Caco-2 (cell line): Measurements from ENCODE around the gene ITGB2. TPM values are rescaled to one million over a fixed set of nuclear protein-coding genes. Genes with fewer than 3 reads are reported as not detected.

ENCODE experiments used
- BruUV-seq: library from RNA; stranded (reverse); fragments of 400-500 nt; replicated peaks from 2 replicates; lab custom pipeline; 2021; lab: Mats Ljungman, UMichigan
- CTCF ChIA-PET: fragments of 300-600 bp; sonication (Branson Sonifier 250); formaldehyde crosslinking; loops from one replicate; lab custom pipeline; 2022; ENCODE audit warnings: antibody characterized with exemption; lab: Charles Lee
- POLR2A ChIA-PET: fragments of 300-600 bp; sonication (Branson Sonifier 250); formaldehyde crosslinking; loops from one replicate; lab custom pipeline; 2022; ENCODE audit warnings: antibody characterized with exemption; lab: Charles Lee
- DNase-seq, 2 experiments: peaks; one replicate each; pipeline versions ENCODE4 v3.0.0 to v3.0.0-alpha.2; 2020 to 2022
- H3K27me3 ChIP-seq: replicated peaks from 2 replicates; pipeline ENCODE4 v1.6.0; 2011; ENCODE audit warnings: low read length; ENCODE audit not compliant: control insufficient read depth, insufficient read depth
- H3K36me3 ChIP-seq: 2 replicates; pipeline ENCODE4 v1.5.1; 2011; ENCODE audit warnings: low read length; ENCODE audit not compliant: control insufficient read depth, insufficient read depth
- H3K4me1 ChIP-seq: fragments of 250-450 bp; sonication (Bioruptor Pico); 2 replicates; pipeline ENCODE4 v1.5.1; 2020; ENCODE audit warnings: mild to moderate bottlenecking
- H3K4me3 ChIP-seq: 2 replicates; pipeline ENCODE4 v1.5.1; 2011; ENCODE audit warnings: low read depth, mild to moderate bottlenecking, control low read depth, low read length
- H3K9me3 ChIP-seq: fragments of 250-450 bp; sonication (Bioruptor Pico); 2 replicates; pipeline ENCODE4 v1.5.1; 2020; ENCODE audit warnings: mild to moderate bottlenecking, moderate library complexity
- H3K27ac Mint-ChIP-seq: one replicate; pipeline ENCODE4 v1.8.0; 2022; ENCODE audit warnings: mixed read lengths; ENCODE audit not compliant: unreplicated experiment
- H3K27me3 Mint-ChIP-seq: one replicate; pipeline ENCODE4 v1.8.0; 2022; ENCODE audit warnings: mixed read lengths; ENCODE audit not compliant: insufficient read depth, unreplicated experiment
- H3K36me3 Mint-ChIP-seq: one replicate; pipeline ENCODE4 v1.8.0; 2022; ENCODE audit warnings: mild to moderate bottlenecking, mixed read lengths; ENCODE audit not compliant: insufficient read depth, unreplicated experiment
- H3K4me1 Mint-ChIP-seq: one replicate; pipeline ENCODE4 v1.8.0; 2022; ENCODE audit warnings: low read depth, mixed read lengths; ENCODE audit not compliant: unreplicated experiment
- H3K4me3 Mint-ChIP-seq: one replicate; pipeline ENCODE4 v1.8.0; 2022; ENCODE audit warnings: mild to moderate bottlenecking, moderate library complexity, mixed read lengths; ENCODE audit not compliant: unreplicated experiment
- H3K9me3 Mint-ChIP-seq: one replicate; pipeline ENCODE4 v1.8.0; 2022; ENCODE audit warnings: mixed read lengths; ENCODE audit not compliant: unreplicated experiment
- CTCF ChIP-seq, 2 experiments: fragments of 200-600 bp in 1 of 2; IDR thresholded peaks; 1 replicate in 1 of 2; 2 replicates in 1 of 2; pipeline versions ENCODE4 v1.5.1 to v1.8.0; 2011 to 2022; ENCODE audit warnings: antibody characterized with exemption in 1 of 2, control low read depth in 1 of 2, inconsistent platforms in 1 of 2, low read depth in 1 of 2, low read length in 1 of 2, mild to moderate bottlenecking in 1 of 2, moderate library complexity in 1 of 2; ENCODE audit not compliant: insufficient read depth in 1 of 2, severe bottlenecking in 1 of 2, unreplicated experiment in 1 of 2
- intact Hi-C: fragments of 100-400 bp; cut with micrococcal nuclease; formaldehyde crosslinking; loops from one replicate; pipeline ENCODE4 v1.10.0; 2022; ENCODE audit not compliant: unreplicated experiment
- total RNA-seq: library from RNA; stranded (reverse); gene quantifications from 2 replicates; pipeline ENCODE4 v1.2.3, GENCODE V29; 2022

The ITGB2 gene
- total RNA-seq, 1 experiment from 2014 or later, result 0.48 TPM

DNA sequence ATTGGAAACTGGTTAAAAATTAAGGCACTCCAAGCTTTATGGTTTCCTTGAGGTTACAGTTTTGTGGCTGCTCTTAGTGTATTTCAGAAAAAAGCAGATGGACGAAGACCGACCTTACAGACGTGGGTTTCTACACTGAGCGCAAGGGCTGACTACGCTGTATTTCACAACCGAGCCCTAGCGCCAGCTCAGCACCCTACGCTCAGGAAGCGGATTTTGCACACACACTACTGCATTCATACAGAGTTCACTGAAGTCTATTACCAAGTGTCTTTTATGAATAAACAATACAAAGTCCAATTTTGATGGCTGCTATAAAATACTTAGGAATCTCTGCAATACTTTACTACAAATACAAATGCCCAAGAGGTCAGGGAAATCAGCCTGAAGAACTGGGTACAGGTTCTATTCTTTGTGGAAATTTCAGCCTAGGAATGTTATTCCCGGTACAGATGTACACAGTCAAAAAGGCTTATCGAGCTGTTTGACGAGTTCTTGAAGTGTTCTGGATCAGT lies 71.0 kb downstream of the ITGB2 start:
- intact Hi-C loops, result loop anchor here (1.0 kb wide), 1 partner anchor 21 kb away; no protein-coding TSS in a partner anchor
- H3K4me3 Mint-ChIP-seq, result no peak overlapping the region
- H3K27me3 ChIP-seq, result no peaks in the 10 kb centered on the region
- TSS peak; percentile 59 for BruUV-seq
- no peak overlapping the region for H3K4me3 ChIP-seq
- H3K36me3 Mint-ChIP-seq, result peaks cover 92% of the 10 kb centered on the region
- ChIA-PET CTCF (no interaction called here), POLR2A (no interaction called here)
- H3K9me3 ChIP-seq, result no peaks in the 10 kb centered on the region
- no peaks in the 10 kb centered on the region for H3K27me3 Mint-ChIP-seq
- H3K9me3 Mint-ChIP-seq, result no peaks in the 10 kb centered on the region
- peak; percentile 55 to 79 for DNase-seq
- peaks cover 37% of the 10 kb centered on the region for H3K4me1 ChIP-seq
- H3K36me3 ChIP-seq, result no peaks in the 10 kb centered on the region; the same call in 1 of the 2 replicates
- peaks cover 1% of the 10 kb centered on the region for H3K4me1 Mint-ChIP-seq
- TF ChIP-seq CTCF (IDR thresholded peaks at IDR 0.05; ENCODE audit: insufficient read depth in 1 of 2, low read depth in 1 of 2, low read length in 1 of 2, severe bottlenecking in 1 of 2, unreplicated experiment in 1 of 2), result no peak
- no peak overlapping the region for H3K27ac Mint-ChIP-seq

- peaks cover 6% of the 10 kb centered on the region for H3K4me1 Mint-ChIP-seq
- Histone ChIP-seq H3K27me3 (no peaks in the 10 kb centered on the region), H3K4me1 (peaks cover 37% of the 10 kb centered on the region), H3K9me3 (no peaks in the 10 kb centered on the region), H3K36me3 (no peaks in the 10 kb centered on the region; the same call in 1 of the 2 replicates), H3K4me3 (no peak overlapping the region)
- intact Hi-C loops, result loop anchor here (1.0 kb wide), 1 partner anchor 21 kb away; no protein-coding TSS in a partner anchor
- CTCF ChIA-PET, result no interaction called here
- no peak overlapping the region for H3K27ac Mint-ChIP-seq
- no peaks in the 10 kb centered on the region for H3K27me3 Mint-ChIP-seq
- TF ChIP-seq CTCF (IDR thresholded peaks at IDR 0.05; ENCODE audit: insufficient read depth in 1 of 2, low read depth in 1 of 2, low read length in 1 of 2, severe bottlenecking in 1 of 2, unreplicated experiment in 1 of 2), result no peak
- H3K4me3 Mint-ChIP-seq, result no peak overlapping the region
- POLR2A ChIA-PET, result no interaction called here
- no TSS peak for BruUV-seq
- DNase-seq, result peak in 1 of 2 experiments; percentile 21
- peaks cover 85% of the 10 kb centered on the region for H3K36me3 Mint-ChIP-seq
- H3K9me3 Mint-ChIP-seq, result no peaks in the 10 kb centered on the region
Observed at GRCh38 chr21:44848821-44849521, 71.7 kb downstream of the ITGB2 start.

DNA sequence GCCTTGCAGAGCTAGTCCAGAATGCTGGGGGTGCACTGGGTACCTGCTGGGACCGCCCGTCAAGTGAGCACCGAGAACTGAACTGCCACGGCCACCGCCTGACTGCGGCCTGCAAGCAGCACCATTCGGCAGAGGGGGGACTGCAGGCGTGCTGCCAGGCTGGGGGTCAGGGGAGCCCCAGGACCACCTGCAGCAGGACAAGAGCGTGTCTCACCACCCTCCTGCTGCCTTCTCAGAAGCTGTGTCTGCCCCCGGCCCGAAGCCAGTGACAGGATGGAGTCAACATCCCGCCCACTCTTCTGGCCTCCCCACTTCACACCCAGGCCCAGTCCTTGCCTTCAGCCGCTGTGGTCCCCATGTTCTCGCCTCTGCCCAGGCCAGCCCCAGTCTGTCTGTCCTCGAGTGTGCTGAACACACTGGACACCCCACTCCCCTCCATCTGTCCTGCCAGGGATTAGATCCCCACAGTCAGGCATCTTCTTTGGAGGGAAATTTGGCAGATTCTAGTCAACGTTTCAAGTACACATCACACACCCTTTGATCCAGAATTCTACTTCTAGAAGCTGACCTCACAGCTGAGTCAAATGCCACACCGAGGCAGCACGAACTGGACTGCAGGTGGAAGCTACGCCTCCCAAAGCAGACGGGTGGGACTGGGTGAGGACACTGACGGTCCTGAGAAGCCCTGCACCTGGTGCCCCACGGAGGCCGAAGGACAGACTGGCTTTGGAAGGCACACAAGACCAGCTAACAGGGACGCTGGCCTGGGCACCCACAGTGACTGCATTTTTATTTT lies 73.2 kb downstream of the ITGB2 start:
- Histone ChIP-seq H3K27me3 (no peaks in the 10 kb centered on the region), H3K9me3 (no peaks in the 10 kb centered on the region), H3K4me1 (peaks cover 37% of the 10 kb centered on the region), H3K36me3 (no peaks in the 10 kb centered on the region; the same call in 1 of the 2 replicates), H3K4me3 (no peak overlapping the region)
- Mint-ChIP-seq H3K4me1 (peaks cover 6% of the 10 kb centered on the region), H3K4me3 (no peak overlapping the region), H3K27me3 (no peaks in the 10 kb centered on the region), H3K27ac (no peak overlapping the region), H3K36me3 (peaks cover 74% of the 10 kb centered on the region), H3K9me3 (no peaks in the 10 kb centered on the region)
- no TSS peak for BruUV-seq
- POLR2A ChIA-PET, result no interaction called here
- DNase-seq, result peak in 1 of 2 experiments; percentile 28
- intact Hi-C loops, result no loop called here
- no peak for TF ChIP-seq CTCF (IDR thresholded peaks at IDR 0.05; ENCODE audit: insufficient read depth in 1 of 2, low read depth in 1 of 2, low read length in 1 of 2, severe bottlenecking in 1 of 2, unreplicated experiment in 1 of 2)
- CTCF ChIA-PET, result no interaction called here
